A673 (cell line): ENCODE results near the gene CHCHD6. TPM values are rescaled to one million over a fixed set of nuclear protein-coding genes. Genes with fewer than 3 reads are reported as not detected.

Experiments
- BruUV-seq: library from RNA; stranded (reverse); fragments of 400-500 nt; replicated peaks from 2 replicates; lab custom pipeline; 2021; lab: Mats Ljungman, UMichigan
- CTCF ChIA-PET: fragments of 300-600 bp; sonication (Branson Sonifier 250); formaldehyde crosslinking; loops from one replicate; lab custom pipeline; 2022; ENCODE audit warnings: antibody characterized with exemption; lab: Charles Lee
- POLR2A ChIA-PET: fragments of 300-600 bp; sonication (Branson Sonifier 250); formaldehyde crosslinking; loops from one replicate; lab custom pipeline; 2022; ENCODE audit warnings: antibody characterized with exemption; ENCODE audit not compliant: low non-redundant PET; lab: Charles Lee
- DNase-seq: peaks from one replicate; pipeline ENCODE4 v3.0.0-alpha.2; 2015; ENCODE audit warnings: low spot score
- H3K27ac ChIP-seq: fragments of 200-600 bp; sonication (generic); 2 replicates; pipeline ENCODE4 v1.5.1; 2016; ENCODE audit warnings: mixed run types, low read depth, mild to moderate bottlenecking, mixed read lengths, antibody characterized with exemption, low read length; ENCODE audit not compliant: poor library complexity, severe bottlenecking
- H3K27me3 ChIP-seq: fragments of 200-600 bp; sonication (generic); replicated peaks from 2 replicates; pipeline ENCODE4 v1.6.1; 2017; ENCODE audit warnings: mixed run types, low read depth, mild to moderate bottlenecking, mixed read lengths, antibody characterized with exemption, low read length; ENCODE audit not compliant: insufficient read depth, poor library complexity
- H3K36me3 ChIP-seq: fragments of 200-600 bp; sonication (generic); 2 replicates; pipeline ENCODE4 v1.6.1; 2016; ENCODE audit warnings: mixed run types, mild to moderate bottlenecking, mixed read lengths, antibody characterized with exemption, low read length; ENCODE audit not compliant: insufficient read depth, poor library complexity, severe bottlenecking
- H3K4me1 ChIP-seq: fragments of 200-600 bp; sonication (generic); 2 replicates; pipeline ENCODE4 v1.6.1; 2017; ENCODE audit warnings: mixed run types, mild to moderate bottlenecking, mixed read lengths, antibody characterized with exemption, low read length; ENCODE audit not compliant: insufficient read depth, poor library complexity, severe bottlenecking
- H3K4me3 ChIP-seq: fragments of 200-600 bp; sonication (generic); 2 replicates; pipeline ENCODE4 v1.5.1; 2016; ENCODE audit warnings: low read depth, mixed run types, mild to moderate bottlenecking, mixed read lengths, low read length; ENCODE audit not compliant: poor library complexity, severe bottlenecking
- H3K9me3 ChIP-seq: fragments of 200-600 bp; sonication (generic); 2 replicates; pipeline ENCODE4 v1.6.1; 2016; ENCODE audit warnings: mixed run types, low read depth, mild to moderate bottlenecking, mixed read lengths, antibody characterized with exemption, low read length; ENCODE audit not compliant: poor library complexity, severe bottlenecking
- CTCF ChIP-seq: fragments of 300-800, 200-600 bp; sonication (generic); conservative IDR thresholded peaks from 2 replicates; pipeline ENCODE4 v1.5.1; 2017; ENCODE audit warnings: low read depth, mild to moderate bottlenecking, antibody characterized with exemption, low read length, moderate library complexity, mixed read lengths
- EZH2 ChIP-seq: fragments of 200-600 bp; sonication (generic); IDR thresholded peaks from 2 replicates; pipeline ENCODE4 v1.6.1; 2017; ENCODE audit warnings: borderline replicate concordance, low read depth, mild to moderate bottlenecking, mixed read lengths, antibody characterized with exemption, low read length; ENCODE audit not compliant: poor library complexity, severe bottlenecking
- intact Hi-C: fragments of 100-400 bp; cut with micrococcal nuclease; formaldehyde crosslinking; loops from one replicate; pipeline ENCODE4 v1.10.0; 2022; ENCODE audit not compliant: unreplicated experiment
- total RNA-seq: library from RNA; stranded (reverse); gene quantifications from 2 replicates; pipeline ENCODE4 v1.2.3, GENCODE V29; 2021

CHCHD6 gene
- total RNA-seq, 1 experiment from 2014 or later = 23.3 TPM

DNA sequence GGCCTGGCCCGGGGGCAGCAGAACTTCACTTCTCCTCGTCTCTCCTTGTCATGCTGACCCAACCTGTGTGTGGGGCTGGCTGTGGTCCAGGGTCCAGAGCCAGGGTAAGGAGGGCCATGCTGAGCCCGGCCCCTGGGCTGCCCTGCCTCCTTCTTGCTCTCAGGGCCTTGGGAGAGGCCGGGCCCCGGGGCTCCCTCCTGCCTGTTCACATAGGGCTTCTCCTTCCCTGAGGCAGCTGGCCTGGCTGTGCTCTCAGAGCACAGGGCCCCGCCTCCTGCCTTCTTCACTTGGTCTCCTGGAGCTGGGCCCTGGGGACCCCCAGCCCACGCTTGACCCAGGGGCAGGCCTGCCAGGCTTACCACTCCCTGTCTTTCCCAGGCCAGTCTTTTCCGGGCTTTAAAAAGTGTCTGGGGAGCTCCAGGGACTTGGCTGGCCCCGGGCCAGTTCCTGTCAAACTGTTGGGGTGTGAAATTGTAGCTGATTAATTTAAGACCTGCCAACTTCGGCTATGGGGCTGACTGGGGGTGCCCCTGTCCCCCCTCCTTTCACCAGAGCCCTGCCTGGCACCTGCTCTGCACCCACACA is 290.7 kb downstream of the CHCHD6 start:
- POLR2A ChIA-PET = no interaction called here
- no TSS peak for BruUV-seq
- CTCF ChIA-PET = no interaction called here
- Histone ChIP-seq H3K36me3 (peaks cover 8% of the 10 kb centered on the region), H3K27me3 (no peaks in the 10 kb centered on the region), H3K4me1 (peaks cover 28% of the 10 kb centered on the region), H3K27ac (peak overlapping the region; percentile 57), H3K4me3 (no peak overlapping the region), H3K9me3 (no peaks in the 10 kb centered on the region)
- DNase-seq = peak; percentile 52
- intact Hi-C loops = no loop called here
- TF ChIP-seq EZH2 = no peak
- no peak for TF ChIP-seq CTCF

DNA sequence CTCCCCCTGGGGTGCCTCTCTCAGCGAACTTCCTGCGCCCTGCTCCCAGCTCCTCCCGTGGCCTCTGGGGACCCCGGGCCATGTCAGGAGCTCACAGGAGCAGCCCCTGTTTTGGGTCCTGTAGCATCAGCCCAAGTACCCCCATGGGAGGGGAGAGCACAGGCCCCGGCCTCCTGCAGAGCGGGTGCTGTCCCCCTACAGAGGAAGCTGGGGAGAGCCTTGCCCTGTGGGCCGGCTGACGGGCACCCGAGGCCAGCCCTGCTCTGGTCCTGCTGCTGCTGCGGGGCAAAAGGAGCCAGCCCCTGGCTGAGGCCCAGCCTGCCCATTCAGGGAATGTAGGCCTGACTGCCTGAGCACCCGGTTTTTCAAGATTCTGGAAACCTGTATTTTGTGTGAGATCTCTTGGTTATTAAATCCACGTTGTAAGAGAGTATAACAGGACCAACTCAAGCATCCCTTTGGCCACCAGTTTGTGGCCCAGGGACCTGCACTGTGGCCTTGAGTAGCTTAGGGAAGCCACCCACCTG is 291.3 kb downstream of the CHCHD6 start:
- Histone ChIP-seq H3K4me3 (no peak overlapping the region), H3K27me3 (no peaks in the 10 kb centered on the region), H3K27ac (peak overlapping the region; percentile 57), H3K36me3 (peaks cover 5% of the 10 kb centered on the region), H3K9me3 (no peaks in the 10 kb centered on the region), H3K4me1 (peaks cover 28% of the 10 kb centered on the region)
- ChIA-PET POLR2A (no interaction called here), CTCF (no interaction called here)
- DNase-seq = no peak
- intact Hi-C loops = no loop called here
- no TSS peak for BruUV-seq
- TF ChIP-seq EZH2 (no peak), CTCF (no peak)

DNA sequence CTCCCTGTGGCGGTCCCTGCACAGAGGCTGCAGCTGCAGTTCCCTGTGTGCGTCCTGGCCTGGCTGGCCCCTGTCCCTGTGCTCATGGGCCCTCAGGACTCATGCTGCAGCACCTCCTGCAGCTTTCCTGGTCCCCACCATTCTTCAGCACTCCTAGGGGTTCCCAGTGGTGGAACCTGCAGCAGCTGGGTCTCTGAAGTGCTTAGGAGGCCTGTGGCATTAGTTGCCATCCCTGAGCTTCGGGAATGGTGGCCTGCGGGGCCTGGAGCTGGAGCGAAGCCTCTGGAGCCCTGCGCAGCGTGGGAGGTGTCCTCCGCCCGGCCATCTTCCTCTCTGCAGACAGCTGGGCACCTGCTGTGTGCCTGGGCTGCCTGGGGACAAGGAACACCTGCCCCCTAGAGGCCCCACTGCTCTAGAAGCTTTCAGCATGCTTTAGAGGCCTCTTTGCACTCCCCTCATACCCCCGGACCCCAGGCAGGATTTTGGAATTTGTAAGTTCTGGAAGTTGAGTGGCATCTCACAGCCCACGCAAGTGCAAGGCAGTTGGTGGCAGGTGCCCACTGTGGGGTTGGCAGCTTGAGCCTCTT is 292.0 kb downstream of the CHCHD6 start:
- ChIA-PET POLR2A (no interaction called here), CTCF (no interaction called here)
- DNase-seq = no peak
- Histone ChIP-seq H3K4me3 (no peak overlapping the region), H3K36me3 (peaks cover 4% of the 10 kb centered on the region), H3K27ac (no peak overlapping the region), H3K27me3 (no peaks in the 10 kb centered on the region), H3K9me3 (no peaks in the 10 kb centered on the region), H3K4me1 (peaks cover 28% of the 10 kb centered on the region)
- TF ChIP-seq EZH2 (no peak), CTCF (peak; percentile 32; the same call in 1 of the 2 replicates)
- intact Hi-C loops = no loop called here
- BruUV-seq = no TSS peak
